Hematopoietic multipotent progenitor cell treated with erythropoietin and hydrocortisone succinate and interleukin-3 and kit ligand, for 4 days (in vitro differentiated cells): Measurements from ENCODE around the gene FIBIN.
"Not testable (repeated sequence)": the region's sequence is repeated elsewhere in the genome, so short reads cannot be mapped to it uniquely, and the experiment has no call there.

ENCODE experiments used
- DNase-seq: peaks from one replicate; pipeline ENCODE4 v3.0.0-alpha.2; 2015

The FIBIN gene

GRCh38 chr11:26993965-26994457, at the start of gene FIBIN:
TSS of gene FIBIN (plus strand) at chr11:26994112. CDS start at chr11:26994527, 415 bp downstream.
- no peak for DNase-seq

- no peak for DNase-seq
Observed at GRCh38 chr11:26944866-26945664, 48.8 kb upstream of the FIBIN start.

GRCh38 chr11:26946257-26946716, 47.6 kb upstream of the FIBIN start:
- DNase-seq: no peak

DNA sequence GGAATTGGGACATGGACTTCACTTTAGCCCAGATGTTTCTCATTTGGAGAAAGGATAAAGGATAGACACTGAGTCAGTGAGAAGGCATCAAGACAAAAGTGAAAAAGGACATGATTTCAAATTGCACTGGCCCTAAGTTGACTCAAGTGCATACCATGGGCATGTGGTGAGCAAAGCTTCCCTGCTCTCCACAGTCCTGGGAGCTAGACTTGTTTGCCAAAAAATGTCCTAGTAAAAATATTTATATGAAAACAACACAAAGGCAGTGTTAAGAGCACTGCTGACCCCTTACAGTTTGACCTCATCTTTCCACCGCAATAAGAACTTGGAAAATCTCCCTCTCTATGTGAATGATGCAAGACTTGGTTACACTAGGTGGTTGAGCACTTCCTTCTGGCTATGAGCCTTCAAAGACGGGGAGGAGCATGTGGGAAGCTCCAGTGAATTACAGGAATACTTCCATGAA, 46.5 kb upstream of the FIBIN start:
- DNase-seq: no peak

DNA sequence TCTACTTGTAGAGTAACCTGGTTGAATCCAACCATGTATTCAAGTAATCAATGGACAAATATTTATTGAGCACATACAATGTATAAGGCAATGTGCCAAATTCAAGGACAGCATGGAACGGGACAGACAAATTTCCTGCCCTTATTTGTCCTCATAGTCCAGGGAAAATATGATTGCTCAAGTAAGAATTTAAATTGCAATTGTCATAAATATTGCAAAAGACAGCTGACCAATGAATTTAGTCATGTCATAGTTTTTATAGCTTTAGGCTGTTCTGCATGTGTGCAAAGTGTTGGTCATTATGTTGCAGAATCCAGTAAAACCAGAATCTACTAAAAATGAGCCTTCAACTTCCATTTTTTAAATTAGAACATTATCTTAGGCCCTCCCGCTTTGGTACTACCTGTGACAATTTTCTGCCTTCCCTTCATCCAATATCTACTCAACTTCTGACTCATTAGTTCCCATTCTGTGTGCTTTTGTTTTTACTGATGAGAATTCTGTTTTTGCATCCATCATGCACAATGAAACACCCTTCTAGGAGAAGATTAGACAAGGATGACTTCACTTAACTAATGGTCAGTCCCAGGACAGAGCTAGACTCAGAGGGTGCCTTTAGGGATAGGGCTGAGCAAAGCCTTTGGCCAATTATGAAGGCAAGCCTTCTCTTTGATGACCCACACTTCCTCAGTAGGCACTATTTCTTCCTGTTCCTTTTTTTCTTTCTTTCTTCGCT, 45.8 kb upstream of the FIBIN start:
- no peak for DNase-seq

DNA sequence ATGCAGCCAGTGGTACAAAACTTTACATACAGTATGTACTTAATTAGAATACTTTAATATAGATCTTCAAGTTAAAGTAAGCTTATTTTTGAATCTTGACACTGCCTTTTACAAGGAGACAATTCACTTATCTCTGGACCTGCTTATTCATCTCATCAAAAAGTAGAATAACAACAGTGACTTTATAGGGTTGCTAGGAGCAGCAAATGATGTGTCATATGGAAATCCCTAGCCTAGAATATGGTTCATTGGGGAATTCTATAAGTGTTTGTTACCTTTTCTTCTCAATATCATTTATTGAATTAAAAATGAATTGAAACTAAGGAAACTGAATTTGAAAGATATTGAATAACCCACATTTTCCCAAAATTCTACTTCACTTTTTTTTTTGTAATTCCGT, 45.0 kb upstream of the FIBIN start:
- no peak for DNase-seq

DNA sequence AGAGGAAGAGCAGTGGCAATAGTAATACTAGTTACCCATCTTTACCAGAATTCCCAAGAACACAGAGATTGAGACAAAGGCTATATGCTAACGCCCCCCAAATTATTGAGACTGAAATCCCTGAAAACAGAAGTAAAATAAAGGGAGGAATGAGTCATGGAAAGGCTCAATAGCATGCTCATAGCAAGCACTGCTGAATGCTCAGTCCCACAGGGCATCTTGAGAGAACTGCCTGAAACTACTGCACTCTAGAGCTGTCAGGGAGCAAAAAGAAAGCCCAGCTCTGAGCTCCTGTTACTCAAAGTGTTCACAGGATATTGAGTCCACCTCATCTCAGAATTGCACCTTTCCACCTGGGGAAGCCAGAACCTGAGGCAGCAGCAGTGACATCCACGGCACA, 44.1 kb upstream of the FIBIN start:
- DNase-seq: no peak

- DNase-seq: no peak
Observed at GRCh38 chr11:26950260-26950719, 43.6 kb upstream of the FIBIN start.

- no peak for DNase-seq
Observed at GRCh38 chr11:26951809-26952515, 42.0 kb upstream of the FIBIN start.

- DNase-seq: no peak
Observed at GRCh38 chr11:26953770-26954392, 40.0 kb upstream of the FIBIN start.

DNA sequence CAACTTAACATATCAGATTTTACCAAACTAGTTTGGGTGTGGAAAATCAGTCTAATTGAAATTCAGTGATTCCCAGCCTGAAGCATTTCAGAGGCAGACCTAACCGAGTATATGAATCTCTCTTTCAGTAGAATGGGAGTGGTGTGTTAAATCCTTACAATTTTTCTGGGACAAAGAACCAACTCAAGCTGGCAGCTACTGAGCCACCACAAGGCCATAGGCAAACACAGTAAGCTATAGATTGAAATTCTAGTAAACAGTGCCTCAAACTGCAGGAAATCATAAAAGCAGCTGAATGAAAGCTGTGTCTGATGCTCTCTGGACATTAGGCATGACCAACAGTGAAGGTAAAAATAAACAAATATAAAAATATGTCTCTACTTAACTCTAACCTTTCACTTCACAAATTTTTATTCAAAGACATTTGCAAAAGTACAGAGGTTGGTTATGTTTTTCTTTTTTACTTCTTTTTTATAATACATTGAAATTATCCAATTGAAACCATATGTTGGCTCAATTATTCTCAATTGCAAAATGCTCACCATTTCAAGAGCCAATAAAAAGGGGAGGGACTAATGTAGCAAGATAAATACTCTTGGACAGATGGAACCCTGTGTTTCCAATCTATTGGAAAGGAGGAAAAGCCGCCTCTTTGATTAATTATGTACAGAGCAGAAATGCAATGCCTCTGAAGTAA, 35.8 kb upstream of the FIBIN start:
- no peak for DNase-seq

DNA sequence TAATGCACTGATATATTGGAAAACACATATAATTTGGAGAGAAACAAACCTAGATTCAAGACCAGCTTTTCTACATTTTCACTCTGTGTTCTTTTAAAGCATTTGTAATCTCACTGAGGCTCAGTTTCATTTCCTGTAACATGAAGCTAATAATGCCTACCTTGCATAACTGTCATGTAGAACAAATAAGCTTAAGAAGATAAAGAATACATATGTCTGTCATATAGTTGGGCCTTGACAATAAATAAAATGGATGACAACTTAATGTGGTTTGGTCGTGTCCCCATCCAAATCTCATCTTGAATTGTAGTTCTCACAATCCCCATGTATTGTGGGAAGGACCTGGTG, 35.2 kb upstream of the FIBIN start:
- no peak for DNase-seq

DNA sequence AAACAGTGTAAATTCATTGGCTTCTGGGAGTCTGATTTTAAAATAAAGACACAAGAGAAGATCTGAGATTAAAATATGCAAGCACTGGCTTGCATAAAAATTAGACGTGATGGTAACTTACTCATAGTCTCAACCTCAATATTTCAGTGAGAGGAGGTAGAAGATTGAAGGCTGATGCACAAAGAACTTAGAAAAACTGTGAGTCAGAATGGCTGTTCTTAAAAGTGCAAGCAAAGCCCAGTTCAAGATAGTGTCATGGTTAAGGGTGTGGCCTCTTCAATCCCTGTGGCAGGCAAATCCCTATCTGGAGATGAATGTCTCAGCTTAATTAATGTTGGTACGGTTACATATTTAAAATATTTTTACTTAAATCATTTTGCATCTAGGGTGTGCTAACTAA, 33.6 kb upstream of the FIBIN start:
- DNase-seq: no peak

DNA sequence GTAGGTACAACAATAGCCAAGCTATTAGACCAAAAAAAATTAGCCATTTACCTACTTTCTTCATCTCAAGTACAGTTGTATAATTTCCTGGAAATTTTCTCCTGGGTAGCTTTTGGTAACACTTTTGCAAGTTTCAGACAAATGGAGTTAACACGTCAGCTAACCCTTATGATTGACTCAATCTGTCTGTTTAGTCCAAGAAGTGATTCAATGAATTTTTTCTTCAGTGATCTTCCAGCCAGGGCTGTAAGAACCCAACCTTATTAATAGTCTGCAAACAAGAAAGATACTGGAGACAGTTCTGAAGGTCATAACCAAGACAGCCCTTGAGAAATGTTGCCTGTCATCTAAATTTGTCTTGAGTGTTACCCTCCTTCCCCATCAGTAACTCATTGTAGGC, 30.1 kb upstream of the FIBIN start:
- DNase-seq: no peak

DNA sequence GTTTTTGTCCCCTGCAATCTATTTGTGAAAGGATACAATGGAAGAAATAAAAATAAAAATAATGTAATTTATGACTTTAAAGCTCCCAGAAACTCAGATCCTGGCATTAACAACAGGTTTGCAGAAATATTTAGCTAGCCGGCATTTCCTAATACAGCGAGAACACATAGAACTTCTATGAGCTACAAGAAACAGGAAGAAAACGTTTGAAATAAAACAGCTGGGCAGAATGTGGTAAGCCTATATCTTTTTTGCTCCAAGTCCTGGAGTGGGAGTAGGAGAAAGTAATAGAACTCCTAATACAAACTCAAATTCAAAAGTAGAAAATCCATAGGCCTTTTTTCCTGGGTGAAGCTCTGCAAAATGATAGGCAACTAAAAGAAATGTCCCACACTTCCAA, 29.6 kb upstream of the FIBIN start:
- DNase-seq: no peak

DNA sequence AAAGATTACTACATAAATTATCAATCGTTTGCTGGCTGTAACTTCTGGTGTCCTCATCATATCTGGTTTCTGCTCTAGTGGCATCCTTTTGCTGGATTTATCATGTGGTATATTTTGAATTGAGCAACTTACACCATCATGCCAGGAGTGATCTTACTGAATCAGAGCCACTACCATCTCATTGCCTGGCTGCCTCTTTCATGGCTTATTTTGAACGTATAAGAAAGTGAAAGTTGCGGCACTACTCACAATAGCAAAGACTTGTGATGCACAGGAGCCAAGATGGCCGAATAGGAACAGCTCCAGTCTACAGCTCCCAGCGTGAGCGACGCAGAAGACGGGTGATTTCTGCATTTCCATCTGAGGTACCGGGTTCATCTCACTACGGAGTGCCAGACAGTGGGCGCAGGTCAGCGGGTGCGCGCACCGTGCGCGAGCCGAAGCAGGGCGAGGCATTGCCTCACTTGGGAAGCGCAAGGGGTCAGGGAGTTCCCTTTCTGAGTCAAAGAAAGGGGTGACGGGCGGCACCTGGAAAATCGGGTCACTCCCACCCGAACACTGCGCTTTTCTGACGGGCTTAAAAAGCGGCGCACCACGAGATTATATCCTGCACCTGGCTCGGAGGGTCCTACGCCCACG, 28.9 kb upstream of the FIBIN start:
- DNase-seq: not testable (repeated sequence)

GRCh38 chr11:26971961-26972360, 22.0 kb upstream of the FIBIN start:
- no peak for DNase-seq

- DNase-seq: no peak
Observed at GRCh38 chr11:26974069-26974783, 19.7 kb upstream of the FIBIN start.

GRCh38 chr11:26974996-26975395, 18.9 kb upstream of the FIBIN start:
- no peak for DNase-seq

- no peak for DNase-seq
Observed at GRCh38 chr11:26976389-26976788, 17.5 kb upstream of the FIBIN start.

DNA sequence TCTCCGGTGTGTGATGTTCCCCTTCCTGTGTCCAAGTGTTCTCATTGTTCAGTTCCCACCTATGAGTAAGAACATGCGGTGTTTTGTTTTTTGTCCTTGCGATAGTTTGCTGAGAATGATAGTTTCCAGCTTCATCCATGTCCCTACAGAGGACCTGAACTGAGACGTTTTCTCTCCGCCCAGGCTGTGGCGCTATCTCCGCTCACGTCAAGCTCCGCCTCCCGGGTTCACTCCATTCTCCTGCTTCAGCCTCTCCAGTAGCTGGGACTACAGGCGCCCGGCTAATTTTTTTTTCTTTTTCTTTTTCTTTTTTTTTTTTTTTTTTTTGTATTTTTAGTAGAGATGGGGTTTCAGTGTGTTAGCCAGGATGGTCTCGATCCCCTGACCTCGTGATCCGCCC, 16.7 kb upstream of the FIBIN start:
- DNase-seq: not testable (repeated sequence)
